Endometrial microvascular endothelial cells (primary cell): ENCODE measurements around the gene LIX1L. TPM values are rescaled to one million over a fixed set of nuclear protein-coding genes. Genes with fewer than 3 reads are reported as not detected.

Experiments used
- in situ Hi-C: cut with HindIII; loops from 2 replicates; pipeline ENCODE4 v1.10.0; 2017; ENCODE audit warnings: low sequenced_read_pairs, low pct_unique_long_range_greater_than_20kb; ENCODE audit errors: inconsistent ontology term
- total RNA-seq: library from RNA; depleted of rRNA; stranded (reverse); fragments of >200 nt; gene quantifications from one replicate; pipeline ENCODE4 v1.2.3, GENCODE V29; 2015; ENCODE audit errors: inconsistent ontology term

The LIX1L gene
- 46.2 TPM for total RNA-seq

- in situ Hi-C loops: no loop called here
Measured at GRCh38 chr1:145957443-145958319, at the start of gene LIX1L. Gene LIX1L, minus strand, starts transcription at chr1:145958017. Its CDS starts 90 bp downstream, at chr1:145957927.

- in situ Hi-C loops: no loop called here
Measured at GRCh38 chr1:146001709-146002108, 43.9 kb upstream of the LIX1L start.

GRCh38 chr1:145999321-146000024, 41.7 kb upstream of the LIX1L start:
- in situ Hi-C loops: no loop called here

GRCh38 chr1:145997718-145998023, 39.9 kb upstream of the LIX1L start:
- in situ Hi-C loops: no loop called here

- in situ Hi-C loops: no loop called here
Measured at GRCh38 chr1:145997016-145997717, 39.4 kb upstream of the LIX1L start.

- in situ Hi-C loops: no loop called here
Measured at GRCh38 chr1:145996433-145997015, 38.7 kb upstream of the LIX1L start, which contains the start of gene TXNIP. Gene TXNIP, minus strand, starts transcription at chr1:145996579. Its CDS starts 313 bp downstream, at chr1:145996266.

GRCh38 chr1:145995964-145996432, 38.2 kb upstream of the LIX1L start:
- in situ Hi-C loops: no loop called here

- in situ Hi-C loops: no loop called here
Measured at GRCh38 chr1:145995148-145995881, 37.5 kb upstream of the LIX1L start.

GRCh38 chr1:145994391-145995120, 36.7 kb upstream of the LIX1L start:
- in situ Hi-C loops: no loop called here

GRCh38 chr1:145993618-145994390, 36.0 kb upstream of the LIX1L start:
- in situ Hi-C loops: no loop called here

GRCh38 chr1:145992958-145993617, 35.3 kb upstream of the LIX1L start:
- in situ Hi-C loops: no loop called here

GRCh38 chr1:145992502-145992936, 34.7 kb upstream of the LIX1L start:
- in situ Hi-C loops: no loop called here

- in situ Hi-C loops: no loop called here
Measured at GRCh38 chr1:145991735-145992412, 34.1 kb upstream of the LIX1L start.

GRCh38 chr1:145990249-145990855, 32.5 kb upstream of the LIX1L start:
- in situ Hi-C loops: no loop called here

GRCh38 chr1:145988773-145989172, 31.0 kb upstream of the LIX1L start:
- in situ Hi-C loops: no loop called here

GRCh38 chr1:145987926-145988325, 30.1 kb upstream of the LIX1L start:
- in situ Hi-C loops: no loop called here
